Mucosa of descending colon (tissue), 3 donors: ENCODE results near the gene MPZL3. TPM values are rescaled to one million over a fixed set of nuclear protein-coding genes. Genes with fewer than 3 reads are reported as not detected.
A peak's percentile ranks its signal among the peaks of the same experiment; 100 is the strongest.
"Not testable (repeated sequence)": the region's sequence is repeated elsewhere in the genome, so short reads cannot be mapped to it uniquely, and the experiment has no call there.

Experiments
- ATAC-seq: fragments of 200-7000 bp; cut with Tn5 transposase; one replicate; pipeline ENCODE4 v1.9.1; 2020; ENCODE audit warnings: mild to moderate bottlenecking, moderate library complexity
- DNase-seq, 3 donors: peaks; one replicate each; pipeline ENCODE4 v3.0.0-alpha.2; 2020
- H3K36me3 ChIP-seq: fragments of 200-600 bp; one replicate; pipeline ENCODE4 v1.8.0; 2021; ENCODE audit warnings: low read depth, mild to moderate bottlenecking
- H3K4me1 ChIP-seq: fragments of 200-600 bp; one replicate; pipeline ENCODE4 v1.8.0; 2021; ENCODE audit warnings: low read depth, mild to moderate bottlenecking
- H3K4me3 ChIP-seq: fragments of 200-600 bp; one replicate; pipeline ENCODE4 v1.8.0; 2021; ENCODE audit warnings: mild to moderate bottlenecking
- H3K9me3 ChIP-seq: fragments of 200-600 bp; one replicate; pipeline ENCODE4 v1.8.0; 2021; ENCODE audit warnings: mild to moderate bottlenecking
- intact Hi-C, 2 donors: fragments of 100-400 bp; cut with DNase I in 1 of 2; cut with micrococcal nuclease in 1 of 2; formaldehyde crosslinking; loops; one replicate each; pipeline versions ENCODE4 v1.11.0 to v1.11.1; 2022; cut with DNase I, micrococcal nuclease
- total RNA-seq, 3 donors: library from RNA; stranded (reverse); fragmentation: NEBNext Ultra II Directional in 2 of 3; extraction: Animal tissue kit (Norgen Biotek cat#: 25700) in 2 of 3; gene quantifications; one replicate each; pipeline versions ENCODE4 v1.2.1 to v1.2.4, GENCODE V29; 2021 to 2023
- TF ChIP-seq, protein P1 (sequence below): fragments of 200-600 bp; IDR thresholded peaks from one replicate; pipeline ENCODE4 v1.8.0; 2022; ENCODE audit warnings: antibody characterized with exemption, mild to moderate bottlenecking
- donor health status: DM: no; HTN: no; CAD: no; lungs with moderate emphysema.
- donor health status: DM: no; HTN: no; CAD: no.
- donor health status: DM: no; HTN: yes; CAD: no.

Gene MPZL3
- total RNA-seq, 3 donors from 2014 or later = 4.9 to 19.6 (median 9.0) TPM

- Histone ChIP-seq H3K4me1 (peaks cover 15% of the 10 kb centered on the region), H3K36me3 (no peaks in the 10 kb centered on the region), H3K4me3 (no peak overlapping the region), H3K9me3 (no peaks in the 10 kb centered on the region)
- DNase-seq (no peak), ATAC-seq (no peak)
- intact Hi-C loops = loop anchor here in 1 of 2 donors (10.0 kb wide), 1 partner anchor 161 kb away; the partner anchor contains the start of gene UBE4A
- TF ChIP-seq, protein P1, sequence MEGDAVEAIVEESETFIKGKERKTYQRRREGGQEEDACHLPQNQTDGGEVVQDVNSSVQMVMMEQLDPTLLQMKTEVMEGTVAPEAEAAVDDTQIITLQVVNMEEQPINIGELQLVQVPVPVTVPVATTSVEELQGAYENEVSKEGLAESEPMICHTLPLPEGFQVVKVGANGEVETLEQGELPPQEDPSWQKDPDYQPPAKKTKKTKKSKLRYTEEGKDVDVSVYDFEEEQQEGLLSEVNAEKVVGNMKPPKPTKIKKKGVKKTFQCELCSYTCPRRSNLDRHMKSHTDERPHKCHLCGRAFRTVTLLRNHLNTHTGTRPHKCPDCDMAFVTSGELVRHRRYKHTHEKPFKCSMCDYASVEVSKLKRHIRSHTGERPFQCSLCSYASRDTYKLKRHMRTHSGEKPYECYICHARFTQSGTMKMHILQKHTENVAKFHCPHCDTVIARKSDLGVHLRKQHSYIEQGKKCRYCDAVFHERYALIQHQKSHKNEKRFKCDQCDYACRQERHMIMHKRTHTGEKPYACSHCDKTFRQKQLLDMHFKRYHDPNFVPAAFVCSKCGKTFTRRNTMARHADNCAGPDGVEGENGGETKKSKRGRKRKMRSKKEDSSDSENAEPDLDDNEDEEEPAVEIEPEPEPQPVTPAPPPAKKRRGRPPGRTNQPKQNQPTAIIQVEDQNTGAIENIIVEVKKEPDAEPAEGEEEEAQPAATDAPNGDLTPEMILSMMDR = no peak
Observed at GRCh38 chr11:118193910-118194566, 58.1 kb downstream of the MPZL3 start.

GRCh38 chr11:118192817-118193216 lies 59.3 kb downstream of the MPZL3 start:
- intact Hi-C loops = loop anchor here in 1 of 2 donors (10.0 kb wide), 1 partner anchor 162 kb away; the partner anchor contains the start of gene UBE4A

DNA sequence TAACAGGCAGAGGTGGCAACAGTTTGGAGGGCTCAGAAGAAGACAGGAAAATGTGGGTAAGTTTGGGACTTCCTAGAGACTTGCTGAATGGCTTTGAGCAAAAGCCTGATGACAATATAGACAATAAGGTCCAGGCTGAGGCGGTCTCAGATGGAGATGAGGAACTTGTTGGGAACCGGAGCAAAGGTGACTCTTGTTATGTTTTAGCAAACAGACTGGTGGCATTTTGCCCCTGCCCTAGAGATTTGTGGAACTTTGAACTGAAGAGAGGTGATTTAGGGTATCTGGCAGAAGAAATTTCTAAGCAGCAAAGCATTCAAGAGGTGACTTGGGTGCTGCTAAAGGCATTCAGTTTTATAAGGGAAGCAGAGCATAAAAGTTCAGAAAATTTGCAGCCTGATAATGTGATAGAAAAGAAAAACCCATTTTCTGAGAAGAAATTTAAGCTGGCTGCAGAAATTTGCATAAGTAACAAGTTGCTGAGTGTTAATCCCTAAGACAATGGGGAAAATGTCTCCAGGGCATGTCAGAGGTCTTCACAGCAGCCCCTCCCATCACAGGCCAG lies 61.1 kb downstream of the MPZL3 start:
- not testable (repeated sequence) for H3K9me3 ChIP-seq, H3K4me1 ChIP-seq, DNase-seq, H3K36me3 ChIP-seq, ATAC-seq, H3K4me3 ChIP-seq
- intact Hi-C loops = loop anchor here in 1 of 2 donors (10.0 kb wide), 1 partner anchor 164 kb away; the partner anchor contains the start of gene UBE4A

More at GRCh38 chr11:118192817-118193216, 59.3 kb downstream of the MPZL3 start:
- H3K4me3 ChIP-seq, H3K9me3 ChIP-seq, ATAC-seq, H3K4me1 ChIP-seq, H3K36me3 ChIP-seq, DNase-seq: not testable (repeated sequence)

DNA sequence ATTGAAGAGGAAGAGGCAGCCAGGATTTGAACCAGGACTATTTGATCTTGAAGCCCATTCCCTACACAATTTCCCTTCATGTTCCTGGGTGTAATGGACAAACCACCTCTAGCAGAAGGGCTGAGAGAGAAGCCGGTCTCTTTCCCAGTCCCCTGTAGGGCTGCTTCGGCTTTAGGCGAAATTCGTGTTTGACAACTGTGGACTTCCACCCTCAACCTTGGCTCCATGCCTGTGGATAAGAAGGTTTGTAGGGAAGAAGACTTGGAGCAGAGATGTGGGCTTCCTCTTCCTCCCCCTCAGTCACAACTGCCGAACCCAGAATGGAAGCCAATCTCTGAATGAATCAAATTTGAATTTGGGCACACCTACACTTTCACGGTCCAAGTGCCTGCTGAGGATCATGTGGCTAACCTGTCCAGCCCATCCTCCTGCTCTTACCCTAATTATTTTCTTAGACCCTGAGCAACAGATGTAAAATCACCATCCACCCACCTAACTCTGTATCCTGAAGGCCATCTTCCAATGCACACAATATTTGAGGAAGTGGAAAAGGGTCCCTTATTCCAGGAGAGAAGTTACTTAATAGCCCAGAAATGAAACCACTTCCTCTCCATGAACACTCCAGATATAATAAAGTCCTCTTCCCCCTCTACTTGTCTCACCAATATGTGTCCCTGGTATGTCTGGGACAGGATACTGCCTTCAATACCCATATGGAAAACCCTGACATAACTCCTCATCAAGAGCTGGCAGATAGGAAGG lies 65.6 kb downstream of the MPZL3 start:
- DNase-seq (no peak), ATAC-seq (peak; percentile 23)
- H3K4me3 ChIP-seq = no peak overlapping the region
- TF ChIP-seq, protein P1 = no peak
- H3K36me3 ChIP-seq = no peaks in the 10 kb centered on the region
- intact Hi-C loops = no loop called here
- no peaks in the 10 kb centered on the region for H3K4me1 ChIP-seq
- no peaks in the 10 kb centered on the region for H3K9me3 ChIP-seq

- H3K4me3 ChIP-seq = no peak overlapping the region
- TF ChIP-seq, protein P1 = no peak
- H3K36me3 ChIP-seq = no peaks in the 10 kb centered on the region
- DNase-seq (no peak), ATAC-seq (peak; percentile 17)
- intact Hi-C loops = no loop called here
- no peaks in the 10 kb centered on the region for H3K9me3 ChIP-seq
- H3K4me1 ChIP-seq = no peaks in the 10 kb centered on the region
Observed at GRCh38 chr11:118184784-118185579, 67.2 kb downstream of the MPZL3 start.

- H3K9me3 ChIP-seq, ATAC-seq, H3K36me3 ChIP-seq, H3K4me3 ChIP-seq, intact Hi-C loops, DNase-seq, H3K4me1 ChIP-seq: not testable (repeated sequence)
Observed at GRCh38 chr11:118183691-118184090, 68.5 kb downstream of the MPZL3 start.
